Thyroid gland (tissue), 4 donors: ENCODE data around the gene CFHR3.
"Not testable (repeated sequence)": the region's sequence is repeated elsewhere in the genome, so short reads cannot be mapped to it uniquely, and the experiment has no call there.

Experiments
- CTCF ChIP-seq, 6 experiments: fragments of 200-600 bp in 3 of 6; fragments of 450-650 bp in 3 of 6; sonication (generic) in 3 of 6; IDR thresholded peaks; one replicate each; pipeline ENCODE4 v1.5.1; 2016 to 2019; ENCODE audit warnings: antibody characterized with exemption in 6 of 6, mild to moderate bottlenecking in 2 of 6, inconsistent platforms in 1 of 6, moderate library complexity in 1 of 6
- POLR2A ChIP-seq, 2 donors: fragments of 450-650 bp; IDR thresholded peaks; one replicate each; pipeline ENCODE4 v1.6.1; 2017; ENCODE audit warnings: antibody characterized with exemption in 2 of 2, mild to moderate bottlenecking in 2 of 2, moderate library complexity in 1 of 2

GRCh38 chr1:196769823-196770222 is 4.8 kb upstream of the CFHR3 start:
- not testable (repeated sequence) for TF ChIP-seq CTCF, POLR2A (IDR thresholded peaks at IDR 0.05)
